ENCODE results near the gene SPI1.
"Not testable (repeated sequence)": the region's sequence is repeated elsewhere in the genome, so short reads cannot be mapped to it uniquely, and the experiment has no call there.

- not testable (repeated sequence) for TF ChIP-seq POLR2A, POLR2AphosphoS5, SPI1, TAF1, POU2F2 (IDR thresholded peaks at IDR 0.05; ENCODE audit: low read depth, low read length)
Measured at GRCh38 chr11:47334699-47335411, 43.5 kb downstream of the SPI1 start.

All from GM12891 (cell line).